ENCODE measurements around the gene FAH. TPM values are rescaled to one million over a fixed set of nuclear protein-coding genes. Genes with fewer than 3 reads are reported as not detected.

FAH gene
- total and polyA plus RNA-seq, 2 donors from 2014 or later: 34.7 to 121 TPM

- no peak overlapping the region for H3K9ac ChIP-seq (ENCODE audit: low read length in 3 of 3)
- no peaks in the 10 kb centered on the region for H3K9me3 ChIP-seq (ENCODE audit: control insufficient read depth in 2 of 3, insufficient read depth in 1 of 3, low read length in 3 of 3)
- no peak overlapping the region for H3K4me3 ChIP-seq (ENCODE audit: low read length in 3 of 3)
- no peak overlapping the region for H3K27ac ChIP-seq (ENCODE audit: low read depth in 2 of 2, low read length in 2 of 2)
- H3K27me3 ChIP-seq (ENCODE audit: control insufficient read depth, insufficient read depth, low read length): no peaks in the 10 kb centered on the region
- peaks cover 0 to 34% (median 17%) of the 10 kb centered on the region in 3 donors for H3K36me3 ChIP-seq (ENCODE audit: control insufficient read depth in 2 of 3, insufficient read depth in 3 of 3, low read length in 3 of 3)
- FAIRE-seq (no peak), DNase-seq (no peak)
- intact Hi-C loops (cut with DNase I): no loop called here
- no peak for TF ChIP-seq CTCF (IDR thresholded peaks at IDR 0.05; ENCODE audit: borderline replicate concordance, extremely low read depth, insufficient read depth)
- H3K4me1 ChIP-seq (ENCODE audit: control insufficient read depth in 2 of 3, insufficient read depth in 2 of 3, low read depth in 1 of 3, low read length in 3 of 3): no peaks in the 10 kb centered on the region
Observed at GRCh38 chr15:80188251-80188650, 35.5 kb downstream of the FAH start.

- Histone ChIP-seq H3K27ac (ENCODE audit: low read depth in 2 of 2, low read length in 2 of 2) (no peak overlapping the region), H3K4me1 (ENCODE audit: control insufficient read depth in 2 of 3, insufficient read depth in 2 of 3, low read depth in 1 of 3, low read length in 3 of 3) (no peaks in the 10 kb centered on the region), H3K4me3 (ENCODE audit: low read length in 3 of 3) (no peak overlapping the region), H3K36me3 (ENCODE audit: control insufficient read depth in 2 of 3, insufficient read depth in 3 of 3, low read length in 3 of 3) (peaks cover 0 to 11% (median 9%) of the 10 kb centered on the region in 3 donors), H3K9me3 (ENCODE audit: control insufficient read depth in 2 of 3, insufficient read depth in 1 of 3, low read length in 3 of 3) (no peaks in the 10 kb centered on the region), H3K9ac (ENCODE audit: low read length in 3 of 3) (no peak overlapping the region), H3K27me3 (ENCODE audit: control insufficient read depth, insufficient read depth, low read length) (no peaks in the 10 kb centered on the region)
- DNase-seq (no peak), FAIRE-seq (no peak)
- intact Hi-C loops (cut with DNase I): no loop called here
- no peak for TF ChIP-seq CTCF (IDR thresholded peaks at IDR 0.05; ENCODE audit: borderline replicate concordance, extremely low read depth, insufficient read depth)
Observed at GRCh38 chr15:80191198-80191597, 38.4 kb downstream of the FAH start.

- no peak overlapping the region for H3K4me3 ChIP-seq (ENCODE audit: low read length in 3 of 3)
- peaks cover 0 to 3% (median 2%) of the 10 kb centered on the region in 3 donors for H3K36me3 ChIP-seq (ENCODE audit: control insufficient read depth in 2 of 3, insufficient read depth in 3 of 3, low read length in 3 of 3)
- no peak for TF ChIP-seq CTCF (IDR thresholded peaks at IDR 0.05; ENCODE audit: borderline replicate concordance, extremely low read depth, insufficient read depth)
- no peaks in the 10 kb centered on the region for H3K9me3 ChIP-seq (ENCODE audit: control insufficient read depth in 2 of 3, insufficient read depth in 1 of 3, low read length in 3 of 3)
- H3K27me3 ChIP-seq (ENCODE audit: control insufficient read depth, insufficient read depth, low read length): no peaks in the 10 kb centered on the region
- FAIRE-seq: no peak
- no peak for DNase-seq
- no peak overlapping the region for H3K27ac ChIP-seq (ENCODE audit: low read depth in 2 of 2, low read length in 2 of 2)
- intact Hi-C loops (cut with DNase I): no loop called here
- H3K9ac ChIP-seq (ENCODE audit: low read length in 3 of 3): no peak overlapping the region
- H3K4me1 ChIP-seq (ENCODE audit: control insufficient read depth in 2 of 3, insufficient read depth in 2 of 3, low read depth in 1 of 3, low read length in 3 of 3): no peaks in the 10 kb centered on the region
Observed at GRCh38 chr15:80191897-80192595, 39.2 kb downstream of the FAH start.

Data from kidney (tissue), 14 donors.